AG04449 (cell line): Measurements from ENCODE around the gene GRID1.

Source experiments
- CTCF ChIA-PET: fragments of 350-600 bp; formaldehyde crosslinking; extraction: SDS; loops from one replicate; lab custom pipeline; 2021; ENCODE audit warnings: antibody characterized with exemption; lab: Yijun Ruan, JAX
- POLR2A ChIA-PET: fragments of 400-600, 350-600 bp; formaldehyde crosslinking; extraction: SDS; loops from one replicate; lab custom pipeline; 2020; ENCODE audit warnings: antibody characterized with exemption, inconsistent platforms; lab: Yijun Ruan, JAX
- DNase-seq: peaks from one replicate; pipeline ENCODE4 v3.0.0-alpha.2; 2010; ENCODE audit warnings: low read depth, low spot score
- H3K4me3 ChIP-seq: 2 replicates; pipeline ENCODE4 v1.5.1; 2011; ENCODE audit warnings: low read depth, mild to moderate bottlenecking, control low read depth, low read length
- TF ChIP-seq, protein P1 (sequence below): IDR thresholded peaks from one replicate; pipeline ENCODE4 v1.5.1; 2011; ENCODE audit warnings: mild to moderate bottlenecking, moderate library complexity, low read length, control low read depth, inconsistent platforms; ENCODE audit not compliant: insufficient read depth; ENCODE audit errors: missing control alignments

Gene GRID1

DNA sequence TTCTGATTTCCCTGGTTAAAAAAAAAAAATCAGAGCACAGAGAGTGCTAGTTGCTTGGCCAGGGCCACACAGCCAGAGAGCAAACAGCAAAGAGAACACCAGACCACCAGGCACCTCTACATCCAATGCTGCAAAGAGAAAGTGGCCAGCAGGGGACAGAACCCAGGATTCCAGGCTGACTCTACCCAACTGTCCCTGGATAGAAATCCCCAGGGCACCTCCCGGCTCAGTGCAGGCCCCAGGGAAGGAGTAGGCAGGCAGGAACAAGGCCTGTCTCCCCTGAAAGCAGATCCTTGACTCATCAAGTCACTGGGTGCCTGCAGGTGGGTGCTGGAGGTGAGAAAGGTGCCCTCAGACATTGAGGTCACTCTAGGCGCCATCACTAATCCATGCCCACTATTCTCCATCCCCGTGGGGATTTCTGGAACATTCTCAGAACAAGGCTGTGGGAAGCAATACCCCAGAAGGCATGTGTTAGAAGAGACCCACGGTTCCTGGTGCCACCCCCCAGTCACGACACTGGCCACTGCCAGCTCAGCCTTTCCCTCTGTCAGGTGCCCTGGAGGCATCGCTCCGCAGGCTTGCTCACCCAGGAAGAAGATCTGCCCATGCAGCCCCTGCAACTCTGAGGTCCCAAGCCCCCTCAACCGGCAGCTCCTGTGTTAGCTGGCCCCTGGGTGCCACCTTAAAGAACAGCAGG is 154.8 kb downstream of the GRID1 start:
- TF ChIP-seq, protein P1, sequence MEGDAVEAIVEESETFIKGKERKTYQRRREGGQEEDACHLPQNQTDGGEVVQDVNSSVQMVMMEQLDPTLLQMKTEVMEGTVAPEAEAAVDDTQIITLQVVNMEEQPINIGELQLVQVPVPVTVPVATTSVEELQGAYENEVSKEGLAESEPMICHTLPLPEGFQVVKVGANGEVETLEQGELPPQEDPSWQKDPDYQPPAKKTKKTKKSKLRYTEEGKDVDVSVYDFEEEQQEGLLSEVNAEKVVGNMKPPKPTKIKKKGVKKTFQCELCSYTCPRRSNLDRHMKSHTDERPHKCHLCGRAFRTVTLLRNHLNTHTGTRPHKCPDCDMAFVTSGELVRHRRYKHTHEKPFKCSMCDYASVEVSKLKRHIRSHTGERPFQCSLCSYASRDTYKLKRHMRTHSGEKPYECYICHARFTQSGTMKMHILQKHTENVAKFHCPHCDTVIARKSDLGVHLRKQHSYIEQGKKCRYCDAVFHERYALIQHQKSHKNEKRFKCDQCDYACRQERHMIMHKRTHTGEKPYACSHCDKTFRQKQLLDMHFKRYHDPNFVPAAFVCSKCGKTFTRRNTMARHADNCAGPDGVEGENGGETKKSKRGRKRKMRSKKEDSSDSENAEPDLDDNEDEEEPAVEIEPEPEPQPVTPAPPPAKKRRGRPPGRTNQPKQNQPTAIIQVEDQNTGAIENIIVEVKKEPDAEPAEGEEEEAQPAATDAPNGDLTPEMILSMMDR, result no peak
- H3K4me3 ChIP-seq, result no peak overlapping the region
- ChIA-PET CTCF (no interaction called here), POLR2A (no interaction called here)
- DNase-seq, result no peak

DNA sequence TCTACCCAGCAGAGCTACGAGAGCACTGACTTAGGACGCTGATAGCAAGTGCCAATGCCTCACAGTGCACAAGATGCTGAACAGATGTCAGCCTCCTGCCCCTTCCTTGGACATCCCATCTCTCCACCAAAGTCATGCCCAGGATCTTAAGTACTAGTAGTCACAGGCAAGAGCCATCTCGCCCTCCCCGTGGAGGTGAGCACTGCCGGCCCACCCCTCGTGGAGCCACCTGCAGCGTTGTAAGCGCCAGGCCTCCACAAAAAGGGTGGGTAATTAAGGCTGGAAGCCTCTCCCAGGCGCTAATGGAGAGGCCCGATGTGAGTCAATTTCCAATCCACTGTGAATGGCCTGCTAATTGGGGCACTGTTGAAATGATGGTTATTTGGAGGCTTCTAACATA is 156.2 kb downstream of the GRID1 start:
- ChIA-PET CTCF (no interaction called here), POLR2A (no interaction called here)
- no peak overlapping the region for H3K4me3 ChIP-seq
- TF ChIP-seq, protein P1, result no peak
- DNase-seq, result no peak

DNA sequence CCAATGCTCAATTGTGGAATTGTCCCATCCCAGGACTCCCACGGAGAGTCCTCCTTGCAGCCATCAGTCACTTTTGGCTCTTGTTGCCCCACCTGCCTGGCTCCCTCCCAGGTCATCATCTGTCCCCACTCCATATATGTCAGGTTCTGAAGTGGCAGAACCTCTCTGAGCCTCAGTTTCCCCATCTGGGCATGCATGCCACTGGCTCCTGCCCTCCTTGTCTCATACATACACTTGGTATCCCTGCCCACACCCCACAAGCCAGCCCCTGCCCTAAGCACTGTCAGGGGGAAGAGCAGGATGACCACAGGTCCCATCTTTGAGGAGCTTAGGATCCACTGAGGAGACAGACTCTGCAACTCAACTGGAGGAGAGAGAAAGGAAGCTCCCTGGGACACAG is 156.9 kb downstream of the GRID1 start:
- H3K4me3 ChIP-seq, result no peak overlapping the region
- POLR2A ChIA-PET, result no interaction called here
- TF ChIP-seq, protein P1, result no peak
- CTCF ChIA-PET, result no interaction called here
- DNase-seq, result no peak

DNA sequence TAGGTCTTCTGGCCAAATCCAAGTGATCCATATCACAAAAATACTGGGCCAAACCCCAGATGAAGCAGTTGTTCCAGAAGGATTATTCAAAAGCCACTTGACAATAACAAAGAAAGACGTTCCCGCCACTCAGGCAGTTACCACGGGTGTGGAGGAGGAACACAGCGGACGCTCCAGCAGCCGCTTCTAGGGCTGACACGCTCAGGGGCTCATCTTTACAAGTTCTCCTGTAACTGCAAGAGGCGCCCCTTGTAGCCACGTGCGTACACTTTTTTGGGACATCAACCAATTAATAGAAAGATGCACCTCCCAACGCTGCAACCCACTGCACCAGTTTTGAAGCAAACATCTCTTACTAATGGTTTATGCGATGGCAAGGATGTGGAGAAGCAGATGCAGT is 159.4 kb downstream of the GRID1 start:
- POLR2A ChIA-PET, result no interaction called here
- TF ChIP-seq, protein P1, result no peak
- CTCF ChIA-PET, result no interaction called here
- DNase-seq, result no peak
- H3K4me3 ChIP-seq, result no peak overlapping the region

DNA sequence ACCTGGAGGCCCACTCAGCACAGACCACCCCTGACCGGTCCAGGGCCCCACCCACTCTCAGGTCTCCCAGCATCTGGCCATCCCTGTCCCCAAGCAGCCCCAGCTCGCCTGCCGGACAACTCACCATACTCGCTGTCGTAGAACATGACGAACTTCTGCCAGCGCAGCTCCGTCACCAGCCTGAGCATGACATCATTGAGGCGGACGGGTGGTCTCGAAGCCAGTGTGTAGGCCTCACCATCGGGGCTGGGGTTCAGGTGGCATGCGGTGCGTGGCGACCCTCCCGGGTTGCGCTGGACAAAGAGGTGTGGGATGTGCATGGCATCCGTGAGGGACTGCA is 160.4 kb downstream of the GRID1 start:
- DNase-seq, result no peak
- H3K4me3 ChIP-seq, result no peak overlapping the region
- POLR2A ChIA-PET, result no interaction called here
- TF ChIP-seq, protein P1, result no peak
- CTCF ChIA-PET, result no interaction called here

DNA sequence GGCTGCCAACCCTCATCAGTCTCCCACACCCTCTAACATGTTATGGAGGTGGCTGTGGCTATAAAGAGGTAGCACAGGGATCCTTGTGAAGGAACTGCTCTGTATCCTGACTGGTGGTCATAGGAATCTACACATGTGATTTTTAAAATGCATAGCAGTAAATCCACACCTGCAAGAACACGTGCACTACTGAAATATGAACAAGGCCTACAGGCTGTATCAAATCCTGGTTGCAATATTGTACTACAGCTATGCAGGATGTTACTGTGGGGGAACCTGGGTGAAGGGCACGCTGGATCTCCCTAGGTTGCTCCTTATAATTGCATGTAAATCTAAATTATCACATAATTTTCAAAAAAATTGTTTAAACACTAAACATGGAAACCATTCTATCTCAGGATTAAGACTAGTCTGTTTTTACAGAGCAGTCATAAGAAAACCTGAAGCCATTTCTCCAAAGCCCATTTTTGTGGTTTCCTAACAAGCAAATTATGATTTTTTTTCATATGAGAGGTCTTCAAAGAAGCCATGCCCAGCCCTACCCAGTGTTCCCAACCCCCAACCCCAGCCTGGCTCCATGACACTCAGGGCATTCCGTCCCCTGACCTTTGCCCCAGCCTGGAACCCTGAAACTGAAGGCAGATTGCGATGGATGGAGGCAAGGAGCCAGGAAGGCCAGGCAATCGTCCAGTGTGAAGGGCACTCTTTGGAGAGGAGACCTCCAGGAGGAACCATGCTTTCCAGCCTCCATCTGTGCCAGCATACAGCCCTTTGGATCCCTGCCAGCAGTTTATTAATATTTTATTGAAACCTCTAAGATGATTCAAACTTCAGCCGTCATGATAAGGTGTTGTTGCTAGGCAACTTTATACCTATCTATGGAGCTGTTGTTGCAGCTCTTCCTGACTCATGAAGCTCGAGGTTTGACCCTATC is 161.0 kb downstream of the GRID1 start:
- ChIA-PET POLR2A (no interaction called here), CTCF (no interaction called here)
- H3K4me3 ChIP-seq, result no peak overlapping the region
- DNase-seq, result no peak
- TF ChIP-seq, protein P1, result no peak
